NK-92 (cell line): ENCODE results near the gene LFNG.

Experiments used
- DNase-seq: peaks from one replicate; lab custom pipeline; 2025; ENCODE audit not compliant: unreplicated experiment; lab: John Stamatoyannopoulos, UW

Gene LFNG

GRCh38 chr7:2568521-2569223 is 49.1 kb downstream of the LFNG start:
- no peak for DNase-seq

GRCh38 chr7:2569421-2569820 is 49.8 kb downstream of the LFNG start:
- no peak for DNase-seq

- DNase-seq: no peak
These were observed 50.4 kb downstream of the LFNG start for GRCh38 chr7:2570021-2570420.

GRCh38 chr7:2571409-2571808 is 51.8 kb downstream of the LFNG start:
- no peak for DNase-seq

GRCh38 chr7:2572101-2572842 is 52.7 kb downstream of the LFNG start:
- no peak for DNase-seq

- DNase-seq: no peak
These were observed 54.2 kb downstream of the LFNG start for GRCh38 chr7:2573761-2574160.

- DNase-seq: no peak
These were observed 55.6 kb downstream of the LFNG start for GRCh38 chr7:2575046-2575732.

- no peak for DNase-seq
These were observed 56.3 kb downstream of the LFNG start for GRCh38 chr7:2575733-2576340.

- DNase-seq: no peak
These were observed 57.3 kb downstream of the LFNG start for GRCh38 chr7:2576742-2577491.
